Thymus (tissue), 2 donors: ENCODE results near the gene NIFK. TPM values are rescaled to one million over a fixed set of nuclear protein-coding genes. Genes with fewer than 3 reads are reported as not detected.

ENCODE experiments used
- polyA plus RNA-seq: library from polyadenylated mRNA; stranded (reverse); fragments of 200-250 nt; gene quantifications from one replicate; pipeline ENCODE4 v1.2.3, GENCODE V29; 2013
- total RNA-seq: library from RNA; stranded (reverse); fragments of 120-200 nt; gene quantifications from one replicate; pipeline ENCODE4 v1.2.4, GENCODE V29; 2013
- donor health status: healthy.

NIFK gene
- total and polyA plus RNA-seq, 2 donors = 74.4 to 75.4 TPM

Other genes with a start within 250 kb of the NIFK start
- 128 TPM for gene RNU4ATAC, start 206.0 kb downstream of the NIFK start, total RNA-seq
- gene RNU4ATAC, start 206.0 kb downstream of the NIFK start, polyA plus RNA-seq = not detected
- 18.4 TPM for gene CLASP1, start 87.4 kb downstream of the NIFK start, total RNA-seq
- gene CLASP1, start 87.4 kb downstream of the NIFK start, polyA plus RNA-seq = 11.6 TPM
- gene TSN, start 18.8 kb upstream of the NIFK start, total RNA-seq = 48.0 TPM
- gene TSN, start 18.8 kb upstream of the NIFK start, polyA plus RNA-seq = 48.5 TPM